Spleen (tissue), 11 donors: ENCODE data around the gene KLB. TPM values are rescaled to one million over a fixed set of nuclear protein-coding genes. Genes with fewer than 3 reads are reported as not detected.
A peak's percentile ranks its signal among the peaks of the same experiment; 100 is the strongest.

ENCODE experiments used
- DNase-seq: peaks from one replicate; pipeline ENCODE4 v3.0.0-alpha.2; 2020
- H3K27ac ChIP-seq, 8 donors: fragments of 200-600 bp; sonication (generic) in 7 of 8; 1 replicate in 4 of 8; 2 replicates in 4 of 8; pipeline versions ENCODE4 v1.5.0 to v1.8.0; 2016 to 2021; ENCODE audit warnings: inconsistent platforms in 4 of 8, mild to moderate bottlenecking in 4 of 8, moderate library complexity in 1 of 8
- H3K27me3 ChIP-seq, 7 donors: fragments of 200-600 bp; sonication (generic) in 6 of 7; replicated peaks in 1 of 7; 1 replicate in 4 of 7; 2 replicates in 3 of 7; pipeline versions ENCODE4 v1.5.0 to v1.8.0; 2016 to 2021; ENCODE audit warnings: inconsistent platforms in 3 of 7, mild to moderate bottlenecking in 1 of 7
- H3K36me3 ChIP-seq, 6 donors: fragments of 200-600 bp; sonication (generic) in 5 of 6; 1 replicate in 4 of 6; 2 replicates in 2 of 6; pipeline versions ENCODE4 v1.5.0 to v1.8.0; 2016 to 2021; ENCODE audit warnings: inconsistent platforms in 2 of 6
- H3K4me1 ChIP-seq, 6 donors: fragments of 200-600 bp; sonication (generic) in 5 of 6; 1 replicate in 3 of 6; 2 replicates in 3 of 6; pipeline versions ENCODE4 v1.5.0 to v1.8.0; 2016 to 2021; ENCODE audit warnings: inconsistent platforms in 3 of 6
- H3K4me3 ChIP-seq, 8 donors: fragments of 200-600 bp; sonication (generic) in 7 of 8; 1 replicate in 4 of 8; 2 replicates in 4 of 8; pipeline versions ENCODE4 v1.5.0 to v1.8.0; 2016 to 2021; ENCODE audit warnings: inconsistent platforms in 4 of 8, mild to moderate bottlenecking in 4 of 8, moderate library complexity in 2 of 8
- H3K9me3 ChIP-seq, 8 donors: fragments of 200-600 bp; sonication (generic) in 7 of 8; 1 replicate in 4 of 8; 2 replicates in 4 of 8; pipeline versions ENCODE4 v1.5.0 to v1.8.0; 2016 to 2021; ENCODE audit warnings: inconsistent platforms in 4 of 8
- POLR2A ChIP-seq, 3 donors: fragments of 450-650 bp; IDR thresholded peaks; one replicate each; pipeline ENCODE4 v1.5.1; 2017; ENCODE audit warnings: antibody characterized with exemption in 3 of 3, mild to moderate bottlenecking in 1 of 3
- POLR2AphosphoS5 ChIP-seq, 3 donors: sonication (generic); formaldehyde crosslinking; IDR thresholded peaks; one replicate each; pipeline ENCODE4 v1.5.1; 2017; ENCODE audit warnings: antibody characterized with exemption in 3 of 3
- whole genome bisulfite sequencing, 5 donors: extraction: QIAGEN DNeasy Blood & Tissue Kit in 3 of 5; methylation state at CpG; one replicate each; pipeline versions ENCODE4 v1.1.5 to v1.1.7; 2013 to 2018; 5-methylcytosine and 5-hydroxymethylcytosine counted together
- intact Hi-C: fragments of 100-400 bp; cut with DNase I; formaldehyde crosslinking; loops from one replicate; pipeline ENCODE4 v1.15.0; 2023; ENCODE audit warnings: low total_unique reads
- polyA plus RNA-seq, 3 donors: library from polyadenylated mRNA; stranded (reverse); fragments of 200-250 nt; gene quantifications; one replicate each; pipeline ENCODE4 v1.2.1, GENCODE V29; 2013
- total RNA-seq, 7 donors: library from RNA; depleted of rRNA in 3 of 7; stranded (reverse); fragments of >200 nt in 3 of 7; fragmentation: NEBNext Ultra II Directional in 4 of 7; extraction: Animal tissue kit (Norgen Biotek cat#: 25700) in 4 of 7; gene quantifications; one replicate each; pipeline versions ENCODE4 v1.1.0 to v1.2.1, GENCODE V29; 2016 to 2021
- TF ChIP-seq, protein P1 (sequence below), 11 experiments: fragments of 200-600 bp in 7 of 11; fragments of 450-650 bp in 4 of 11; sonication (generic) in 4 of 11; IDR thresholded peaks in 8 of 11; conservative IDR thresholded peaks in 3 of 11; 1 replicate in 7 of 11; 2 replicates in 4 of 11; pipeline versions ENCODE4 v1.4.0 to v1.8.0; 2016 to 2021; ENCODE audit warnings: antibody characterized with exemption in 11 of 11, inconsistent platforms in 4 of 11, mild to moderate bottlenecking in 1 of 11
- donor health status: healthy with polysubstance abuse.
- donor health status: DM: no; HTN: no; CAD: no; lungs with moderate emphysema.
- donor health status: DM: no; HTN: no; CAD: no.
- donor health status: Bipolar disorder and iron deficiency.
- donor health status: healthy.
- donor health status: DM: no; HTN: no; CAD: no.
- donor health status: DM: yes; HTN: yes; CAD: no.

KLB gene
- total and polyA plus RNA-seq, 10 donors: 0.03 TPM; not detected in 9

GRCh38 chr4:39363773-39364393 lies 42.8 kb upstream of the KLB start:
- intact Hi-C loops: no loop called here
- Histone ChIP-seq H3K9me3 (no peaks in the 10 kb centered on the region), H3K27ac (no peak overlapping the region), H3K27me3 (no peaks in the 10 kb centered on the region), H3K4me1 (peaks cover 23 to 80% (median 61%) of the 10 kb centered on the region in 6 donors), H3K36me3 (peaks cover 0 to 7% (median 2%) of the 10 kb centered on the region in 6 donors), H3K4me3 (no peak overlapping the region)
- DNase-seq: no peak
- TF ChIP-seq, protein P1, sequence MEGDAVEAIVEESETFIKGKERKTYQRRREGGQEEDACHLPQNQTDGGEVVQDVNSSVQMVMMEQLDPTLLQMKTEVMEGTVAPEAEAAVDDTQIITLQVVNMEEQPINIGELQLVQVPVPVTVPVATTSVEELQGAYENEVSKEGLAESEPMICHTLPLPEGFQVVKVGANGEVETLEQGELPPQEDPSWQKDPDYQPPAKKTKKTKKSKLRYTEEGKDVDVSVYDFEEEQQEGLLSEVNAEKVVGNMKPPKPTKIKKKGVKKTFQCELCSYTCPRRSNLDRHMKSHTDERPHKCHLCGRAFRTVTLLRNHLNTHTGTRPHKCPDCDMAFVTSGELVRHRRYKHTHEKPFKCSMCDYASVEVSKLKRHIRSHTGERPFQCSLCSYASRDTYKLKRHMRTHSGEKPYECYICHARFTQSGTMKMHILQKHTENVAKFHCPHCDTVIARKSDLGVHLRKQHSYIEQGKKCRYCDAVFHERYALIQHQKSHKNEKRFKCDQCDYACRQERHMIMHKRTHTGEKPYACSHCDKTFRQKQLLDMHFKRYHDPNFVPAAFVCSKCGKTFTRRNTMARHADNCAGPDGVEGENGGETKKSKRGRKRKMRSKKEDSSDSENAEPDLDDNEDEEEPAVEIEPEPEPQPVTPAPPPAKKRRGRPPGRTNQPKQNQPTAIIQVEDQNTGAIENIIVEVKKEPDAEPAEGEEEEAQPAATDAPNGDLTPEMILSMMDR (IDR thresholded peaks at IDR 0.05 in 8 of 11, conservative IDR thresholded peaks at IDR 0.05 in 3 of 11): no peak
- TF ChIP-seq POLR2AphosphoS5 (IDR thresholded peaks at IDR 0.05) (no peak), POLR2A (IDR thresholded peaks at IDR 0.05) (no peak)
- WGBS, 5 donors: 65 to 73% (median 72%) methylated on average over 4 of the region's 4 CpGs

GRCh38 chr4:39365360-39365759 lies 41.4 kb upstream of the KLB start:
- H3K36me3 ChIP-seq: peaks cover 0 to 7% (median 2%) of the 10 kb centered on the region in 6 donors
- no peak for TF ChIP-seq POLR2A (IDR thresholded peaks at IDR 0.05)
- TF ChIP-seq, protein P1 (IDR thresholded peaks at IDR 0.05 in 8 of 11, conservative IDR thresholded peaks at IDR 0.05 in 3 of 11): no peak
- no peak for TF ChIP-seq POLR2AphosphoS5 (IDR thresholded peaks at IDR 0.05)
- peaks cover 23 to 66% (median 49%) of the 10 kb centered on the region in 6 donors for H3K4me1 ChIP-seq
- H3K27me3 ChIP-seq: no peaks in the 10 kb centered on the region
- H3K27ac ChIP-seq: peak overlapping the region; percentile 80 to 92 (median 89)
- peak overlapping the region; percentile 85 to 98 (median 94) for H3K4me3 ChIP-seq
- H3K9me3 ChIP-seq: peaks cover 0 to 3% (median 0%) of the 10 kb centered on the region in 8 donors
- no peak for DNase-seq
- intact Hi-C loops: no loop called here
- WGBS, 5 donors: 8 to 14% (median 10%) methylated on average over 7 of the region's 7 CpGs

GRCh38 chr4:39365830-39366771 lies 40.6 kb upstream of the KLB start, which contains the start of gene RFC1:
RFC1 (minus strand) TSS chr4:39366362; CDS start chr4:39366241, 121 bp downstream.
- peaks cover 23 to 58% (median 42%) of the 10 kb centered on the region in 6 donors for H3K4me1 ChIP-seq
- TF ChIP-seq, protein P1 (IDR thresholded peaks at IDR 0.05 in 8 of 11, conservative IDR thresholded peaks at IDR 0.05 in 3 of 11): peak in 1 of 11 experiments; percentile 14
- peak; percentile 95 to 96 (median 95) for TF ChIP-seq POLR2AphosphoS5 (IDR thresholded peaks at IDR 0.05)
- peak in 2 of 3 donors; percentile 22 to 37 for TF ChIP-seq POLR2A (IDR thresholded peaks at IDR 0.05)
- peak; percentile 97 for DNase-seq
- peak within 1 kb of the TSS; percentile 80 to 92 (median 89) for H3K27ac ChIP-seq
- 3 to 7% (median 4%) methylated on average over 33 to 60 of the region's 60 CpGs for WGBS, 5 donors
- H3K27me3 ChIP-seq: no peaks in the 10 kb centered on the region
- H3K36me3 ChIP-seq: peaks cover 0 to 6% (median 2%) of the 10 kb centered on the region in 6 donors
- intact Hi-C loops: no loop called here
- peak within 1 kb of the TSS; percentile 85 to 98 (median 94) for H3K4me3 ChIP-seq
- H3K9me3 ChIP-seq: peaks cover 0 to 10% (median 5%) of the 10 kb centered on the region in 8 donors
